ENCODE measurements around the gene SH3YL1. TPM values are rescaled to one million over a fixed set of nuclear protein-coding genes. Genes with fewer than 3 reads are reported as not detected.
A peak's percentile ranks its signal among the peaks of the same experiment; 100 is the strongest.

The SH3YL1 gene
- total RNA-seq, 4 donors from 2014 or later = 70.7 to 344 (median 98.0) TPM

- Histone ChIP-seq H3K27me3 (no peaks in the 10 kb centered on the region), H3K27ac (no peak overlapping the region), H3K9me3 (no peaks in the 10 kb centered on the region), H3K4me1 (no peaks in the 10 kb centered on the region), H3K36me3 (no peaks in the 10 kb centered on the region), H3K4me3 (no peak overlapping the region)
- intact Hi-C loops (cut with DNase I; ENCODE audit: low total_unique reads) = no loop called here
- no peak for DNase-seq
- no peak for TF ChIP-seq POLR2AphosphoS5 (IDR thresholded peaks at IDR 0.05)
- TF ChIP-seq POLR2A (IDR thresholded peaks at IDR 0.05) = no peak
- no peak for TF ChIP-seq CTCF (IDR thresholded peaks at IDR 0.05)
- TF ChIP-seq EP300 (IDR thresholded peaks at IDR 0.05; ENCODE audit: low read depth) = no peak
- in situ Hi-C loops (cut with MboI; ENCODE audit: low pct_ligation_motif_present in 1 of 4, low pct_unique_long_range_greater_than_20kb in 1 of 4, low sequenced_read_pairs in 3 of 4) = no loop called here
- WGBS, 2 donors (ENCODE audit: low coverage in 1 of 2) = 93 to 100% methylated on average over 1 to 5 of the region's 5 CpGs
Observed at GRCh38 chr2:196406-196805, 67.4 kb downstream of the SH3YL1 start.

- no peak overlapping the region for H3K27ac ChIP-seq
- no peaks in the 10 kb centered on the region for H3K36me3 ChIP-seq
- no peaks in the 10 kb centered on the region for H3K9me3 ChIP-seq
- intact Hi-C loops (cut with DNase I; ENCODE audit: low total_unique reads) = no loop called here
- DNase-seq = no peak
- TF ChIP-seq EP300 (IDR thresholded peaks at IDR 0.05; ENCODE audit: low read depth) (no peak), POLR2AphosphoS5 (IDR thresholded peaks at IDR 0.05) (no peak), CTCF (IDR thresholded peaks at IDR 0.05) (no peak), POLR2A (IDR thresholded peaks at IDR 0.05) (no peak)
- WGBS, 2 donors (ENCODE audit: low coverage in 1 of 2) = 88 to 91% methylated on average over 7 of the region's 7 CpGs
- in situ Hi-C loops (cut with MboI; ENCODE audit: low pct_ligation_motif_present in 1 of 4, low pct_unique_long_range_greater_than_20kb in 1 of 4, low sequenced_read_pairs in 3 of 4) = no loop called here
- H3K4me1 ChIP-seq = no peaks in the 10 kb centered on the region
- no peaks in the 10 kb centered on the region for H3K27me3 ChIP-seq
- no peak overlapping the region for H3K4me3 ChIP-seq
Observed at GRCh38 chr2:195932-196331, 67.9 kb downstream of the SH3YL1 start.

- in situ Hi-C loops (cut with MboI; ENCODE audit: low pct_ligation_motif_present in 1 of 4, low pct_unique_long_range_greater_than_20kb in 1 of 4, low sequenced_read_pairs in 3 of 4) (no loop called here), intact Hi-C loops (cut with DNase I; ENCODE audit: low total_unique reads) (no loop called here)
- Histone ChIP-seq H3K27ac (peak overlapping the region in 1 of 4 donors; percentile 32), H3K4me3 (no peak overlapping the region), H3K9me3 (no peaks in the 10 kb centered on the region), H3K4me1 (no peaks in the 10 kb centered on the region), H3K36me3 (no peaks in the 10 kb centered on the region), H3K27me3 (no peaks in the 10 kb centered on the region)
- WGBS, 2 donors (ENCODE audit: low coverage in 1 of 2) = 56 to 81% methylated on average over 5 to 17 of the region's 17 CpGs
- no peak for DNase-seq
- no peak for TF ChIP-seq EP300 (IDR thresholded peaks at IDR 0.05; ENCODE audit: low read depth)
- TF ChIP-seq CTCF (IDR thresholded peaks at IDR 0.05) = no peak
- TF ChIP-seq POLR2A (IDR thresholded peaks at IDR 0.05) = no peak
- TF ChIP-seq POLR2AphosphoS5 (IDR thresholded peaks at IDR 0.05) = no peak
Observed at GRCh38 chr2:193141-193671, 70.6 kb downstream of the SH3YL1 start.

- Histone ChIP-seq H3K27ac (no peak overlapping the region), H3K9me3 (peaks cover 2 to 5% of the 10 kb centered on the region in 2 donors), H3K27me3 (no peaks in the 10 kb centered on the region), H3K4me3 (no peak overlapping the region), H3K36me3 (no peaks in the 10 kb centered on the region), H3K4me1 (no peaks in the 10 kb centered on the region)
- TF ChIP-seq POLR2A (IDR thresholded peaks at IDR 0.05) (no peak), POLR2AphosphoS5 (IDR thresholded peaks at IDR 0.05) (no peak), EP300 (IDR thresholded peaks at IDR 0.05; ENCODE audit: low read depth) (no peak), CTCF (IDR thresholded peaks at IDR 0.05) (no peak)
- DNase-seq = no peak
- 84% methylated on average over 28 of the region's 29 CpGs; no CpG with 5 or more reads in 1 of the 2 donors for WGBS, 2 donors (ENCODE audit: low coverage in 1 of 2)
- in situ Hi-C loops (cut with MboI; ENCODE audit: low pct_ligation_motif_present in 1 of 4, low pct_unique_long_range_greater_than_20kb in 1 of 4, low sequenced_read_pairs in 3 of 4) = no loop called here
- intact Hi-C loops (cut with DNase I; ENCODE audit: low total_unique reads) = no loop called here
Observed at GRCh38 chr2:191311-192190, 72.3 kb downstream of the SH3YL1 start.
